Fibroblast of mammary gland (primary cell): ENCODE data around the gene C4orf51.

Experiments
- DNase-seq: peaks from one replicate; pipeline ENCODE4 v3.0.0-alpha.2; 2010; ENCODE audit warnings: low read depth
- H3K4me3 ChIP-seq: 2 replicates; pipeline ENCODE4 v1.5.1; 2011; ENCODE audit warnings: low read depth, mild to moderate bottlenecking, low read length, moderate library complexity; ENCODE audit not compliant: control insufficient read depth
- CTCF ChIP-seq: conservative IDR thresholded peaks from 2 replicates; pipeline ENCODE4 v1.5.1; 2011; ENCODE audit warnings: low read depth, low read length, inconsistent platforms; ENCODE audit not compliant: control insufficient read depth, insufficient read depth

Gene C4orf51

DNA sequence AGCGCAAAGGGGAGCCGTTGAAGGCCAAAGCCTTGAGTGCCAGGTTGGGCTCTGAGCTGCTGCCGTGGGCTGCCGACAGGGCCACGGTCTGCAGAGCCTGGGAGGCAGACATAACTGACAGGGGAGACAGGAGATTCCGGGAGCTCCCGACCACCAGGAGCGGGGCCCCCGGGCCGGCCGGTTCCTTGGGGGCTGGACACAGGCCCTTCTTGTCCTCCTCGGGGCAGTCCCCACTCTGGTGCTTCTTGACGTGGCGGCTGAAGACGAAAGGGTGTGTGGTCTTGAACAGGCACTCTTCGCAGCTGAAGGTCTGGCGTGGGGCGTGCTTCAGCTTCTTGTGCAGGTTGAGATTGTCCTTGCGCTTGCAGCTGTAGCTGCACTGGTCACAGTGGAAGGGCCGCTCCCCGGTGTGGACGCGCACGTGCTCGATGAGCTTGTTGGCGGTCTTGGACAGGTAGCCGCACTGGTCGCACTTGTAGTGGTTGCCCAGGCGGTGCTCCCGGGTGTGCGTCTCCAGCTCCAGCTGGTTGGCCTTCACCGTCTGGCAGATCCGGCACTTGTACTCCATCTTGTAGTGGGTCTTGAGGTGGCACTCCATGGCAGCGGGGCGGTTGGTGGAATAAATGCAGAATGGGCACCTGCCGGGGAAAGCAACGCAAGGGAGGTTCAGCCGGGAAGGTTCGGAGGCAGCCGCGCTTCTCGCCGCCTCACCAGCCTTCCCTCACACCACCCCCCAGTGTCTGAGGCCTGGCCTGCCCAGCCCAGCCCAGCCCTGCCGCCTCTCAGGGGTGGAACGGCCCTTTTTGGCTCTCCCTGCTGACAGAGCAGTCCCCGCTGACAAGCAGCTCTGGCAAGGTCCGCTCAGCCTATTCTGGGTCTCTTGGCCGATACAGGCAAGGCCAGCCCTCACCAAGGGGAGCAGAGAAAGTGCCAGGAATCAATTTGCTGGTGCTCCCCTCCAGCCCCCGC lies 81.3 kb downstream of the C4orf51 start:
- no peak overlapping the region for H3K4me3 ChIP-seq
- TF ChIP-seq CTCF = no peak
- no peak for DNase-seq

- no peak for TF ChIP-seq CTCF
- H3K4me3 ChIP-seq = no peak overlapping the region
- DNase-seq = no peak
Observed at GRCh38 chr4:145762719-145763118, 82.8 kb downstream of the C4orf51 start.

DNA sequence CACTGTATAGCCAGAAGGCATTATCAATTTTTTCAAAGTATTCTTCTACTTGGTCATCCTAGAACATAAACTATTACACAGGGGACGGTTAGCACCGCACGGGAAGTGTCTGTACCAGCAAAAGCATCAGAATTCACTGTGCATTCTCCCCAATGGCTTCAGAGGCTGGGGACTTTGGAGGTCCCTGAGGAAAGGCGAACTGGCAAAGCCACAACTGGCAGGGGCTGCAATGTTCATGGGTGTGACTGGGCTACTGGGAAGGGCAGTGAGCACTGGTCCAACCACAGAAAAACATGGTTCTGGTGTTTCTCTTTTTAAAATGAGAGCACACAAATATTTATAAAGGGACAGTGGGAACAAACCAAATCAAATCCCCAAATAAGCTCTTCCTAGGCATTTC lies 83.5 kb downstream of the C4orf51 start:
- H3K4me3 ChIP-seq = no peak overlapping the region
- no peak for DNase-seq
- no peak for TF ChIP-seq CTCF

- no peak for DNase-seq
- TF ChIP-seq CTCF = no peak
- no peak overlapping the region for H3K4me3 ChIP-seq
Observed at GRCh38 chr4:145766273-145766672, 86.3 kb downstream of the C4orf51 start.

- DNase-seq = no peak
- no peak overlapping the region for H3K4me3 ChIP-seq
- no peak for TF ChIP-seq CTCF
Observed at GRCh38 chr4:145769450-145770037, 89.6 kb downstream of the C4orf51 start.

DNA sequence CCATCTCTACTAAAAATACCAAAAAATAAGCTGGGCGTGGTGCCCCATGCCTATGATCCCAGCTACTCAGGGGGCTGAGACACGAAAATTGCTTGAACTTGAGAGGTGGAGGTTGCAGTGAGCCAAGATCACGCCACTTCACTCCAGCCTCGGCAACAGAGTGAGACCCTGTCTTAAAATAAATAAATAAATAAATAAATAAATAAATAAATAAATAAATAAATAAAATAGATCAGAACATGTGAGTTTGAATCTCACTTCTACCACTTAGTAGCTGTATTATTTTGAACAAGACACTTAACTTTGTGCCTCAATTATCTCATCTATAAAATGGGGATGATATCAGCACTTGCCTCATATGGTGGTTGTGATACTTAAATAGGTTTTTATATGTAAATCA lies 90.2 kb downstream of the C4orf51 start:
- no peak for DNase-seq
- TF ChIP-seq CTCF = no peak
- H3K4me3 ChIP-seq = no peak overlapping the region
